Heart right ventricle (tissue), 16 donors: ENCODE data around the gene NSD2. TPM values are rescaled to one million over a fixed set of nuclear protein-coding genes. Genes with fewer than 3 reads are reported as not detected.

Experiments
- ATAC-seq, 8 donors: fragments of 200-7000 bp; cut with Tn5 transposase; one replicate each; pipeline ENCODE4 v1.9.1; 2020; ENCODE audit warnings: mild to moderate bottlenecking in 8 of 8, moderate library complexity in 8 of 8, moderate number of reproducible peaks in 1 of 8
- DNase-seq, 2 donors: peaks; one replicate each; pipeline ENCODE4 v3.0.0-alpha.2; 2020
- H3K27ac ChIP-seq, 10 donors: fragments of 200-600 bp; sonication (generic) in 2 of 10; one replicate each; pipeline versions ENCODE4 v1.5.0 to v1.8.0; 2020 to 2022; ENCODE audit warnings: mild to moderate bottlenecking in 3 of 10
- H3K27me3 ChIP-seq, 7 donors: fragments of 200-600 bp; one replicate each; pipeline ENCODE4 v1.8.0; 2021 to 2022; ENCODE audit warnings: mild to moderate bottlenecking in 2 of 7
- H3K36me3 ChIP-seq, 9 donors: fragments of 200-600 bp; sonication (generic) in 1 of 9; one replicate each; pipeline versions ENCODE4 v1.5.0 to v1.8.0; 2020 to 2022; ENCODE audit warnings: mild to moderate bottlenecking in 2 of 9
- H3K4me1 ChIP-seq, 9 donors: fragments of 200-600 bp; sonication (generic) in 1 of 9; one replicate each; pipeline versions ENCODE4 v1.5.0 to v1.8.0; 2020 to 2022; ENCODE audit warnings: mild to moderate bottlenecking in 4 of 9
- H3K4me3 ChIP-seq, 10 donors: fragments of 200-600 bp; sonication (generic) in 2 of 10; one replicate each; pipeline versions ENCODE4 v1.5.0 to v1.8.0; 2020 to 2022; ENCODE audit warnings: mild to moderate bottlenecking in 7 of 10, moderate library complexity in 2 of 10
- H3K9me3 ChIP-seq, 11 donors: fragments of 200-600 bp in 10 of 11; sonication (generic) in 2 of 11; one replicate each; pipeline versions ENCODE4 v1.5.0 to v1.8.0; 2013 to 2022; ENCODE audit warnings: mild to moderate bottlenecking in 2 of 11, control low read depth in 1 of 11, moderate library complexity in 1 of 11
- WGBS, 2 donors: extraction: QIAGEN DNeasy Blood & Tissue Kit; methylation state at CpG; one replicate each; pipeline ENCODE4 v1.1.7; 2013; ENCODE audit warnings: inconsistent platforms in 1 of 2; 5-methylcytosine and 5-hydroxymethylcytosine counted together
- intact Hi-C, 10 donors: fragments of 100-400 bp; cut with DNase I; formaldehyde crosslinking; loops; one replicate each; pipeline versions ENCODE4 v1.11.1 to v1.14.2; 2022
- polyA plus RNA-seq, 2 donors: library from polyadenylated mRNA; stranded (reverse); fragments of 200-250 nt; gene quantifications; one replicate each; pipeline ENCODE4 v1.2.3, GENCODE V29; 2013
- total RNA-seq, 10 donors: library from RNA; stranded (reverse); fragmentation: NEBNext Ultra II Directional in 3 of 10; extraction: Animal tissue kit (Norgen Biotek cat#: 25700) in 3 of 10; gene quantifications; one replicate each; pipeline versions ENCODE4 v1.2.1 to v1.2.4, GENCODE V29; 2021 to 2023
- TF ChIP-seq, protein P1 (sequence below), 9 donors: fragments of 200-600 bp; sonication (generic) in 2 of 9; IDR thresholded peaks; one replicate each; pipeline versions ENCODE4 v1.5.0 to v1.8.0; 2021 to 2022; ENCODE audit warnings: antibody characterized with exemption in 9 of 9, mild to moderate bottlenecking in 5 of 9, moderate library complexity in 1 of 9
- donor health status: Arrhythmogenic right ventricular cardiomyopathy.
- donor health status: ischemic (EF 13 %, LVEDD 7.1; RV severe dilation, severe dysfunction).
- donor health status: healthy with polysubstance abuse.
- donor health status: DM: no; HTN: yes; CAD: no.
- donor health status: DM: no; HTN: no; CAD: no.
- donor health status: ischemic (EF 25% LVEDD 6.9; RV normal size, moderate dysfunction).
- donor health status: ischemic (EF 25% LVEDD 5.7; RV mildly dilated, moderate dysfunction).
- donor health status: healthy.
- donor health status: DM: yes; HTN: yes; CAD: no.
- donor health status: Ischemic cardiomyopathy.
- donor health status: ischemic (EF 35%, LVEDD 5.7; RV mildly dilated, moderate dysfunction).
- donor health status: nonischemic (EF 11% LVEDD 7.7; RV severe dilation, severe dysfunction).
- donor health status: DM: yes; HTN: yes; CAD: no.
- donor health status: PGD.
- donor health status: ischemic (EF 29% LVEDD 5.4; RV normal size, mild dysfunction).
- donor health status: nonischemic (EF 23%, LVEDD 6.1; RV moderate dilation, normal function).

The NSD2 gene
- total and polyA plus RNA-seq, 12 donors, result 7.7 to 64.4 (median 44.5) TPM

- peaks cover 0 to 92% (median 10%) of the 10 kb centered on the region in 9 donors for H3K36me3 ChIP-seq
- TF ChIP-seq, protein P1, sequence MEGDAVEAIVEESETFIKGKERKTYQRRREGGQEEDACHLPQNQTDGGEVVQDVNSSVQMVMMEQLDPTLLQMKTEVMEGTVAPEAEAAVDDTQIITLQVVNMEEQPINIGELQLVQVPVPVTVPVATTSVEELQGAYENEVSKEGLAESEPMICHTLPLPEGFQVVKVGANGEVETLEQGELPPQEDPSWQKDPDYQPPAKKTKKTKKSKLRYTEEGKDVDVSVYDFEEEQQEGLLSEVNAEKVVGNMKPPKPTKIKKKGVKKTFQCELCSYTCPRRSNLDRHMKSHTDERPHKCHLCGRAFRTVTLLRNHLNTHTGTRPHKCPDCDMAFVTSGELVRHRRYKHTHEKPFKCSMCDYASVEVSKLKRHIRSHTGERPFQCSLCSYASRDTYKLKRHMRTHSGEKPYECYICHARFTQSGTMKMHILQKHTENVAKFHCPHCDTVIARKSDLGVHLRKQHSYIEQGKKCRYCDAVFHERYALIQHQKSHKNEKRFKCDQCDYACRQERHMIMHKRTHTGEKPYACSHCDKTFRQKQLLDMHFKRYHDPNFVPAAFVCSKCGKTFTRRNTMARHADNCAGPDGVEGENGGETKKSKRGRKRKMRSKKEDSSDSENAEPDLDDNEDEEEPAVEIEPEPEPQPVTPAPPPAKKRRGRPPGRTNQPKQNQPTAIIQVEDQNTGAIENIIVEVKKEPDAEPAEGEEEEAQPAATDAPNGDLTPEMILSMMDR (IDR thresholded peaks at IDR 0.05), result no peak
- no peak for DNase-seq
- intact Hi-C loops, result no loop called here
- no peak overlapping the region for H3K4me3 ChIP-seq
- 97 to 100% methylated on average over 1 of the region's 1 CpG for WGBS, 2 donors
- H3K9me3 ChIP-seq, result no peaks in the 10 kb centered on the region
- H3K4me1 ChIP-seq, result peaks cover 0 to 7% (median under 1%) of the 10 kb centered on the region in 9 donors
- H3K27me3 ChIP-seq, result no peaks in the 10 kb centered on the region
- no peak overlapping the region for H3K27ac ChIP-seq
- ATAC-seq, result no peak
Observed at GRCh38 chr4:1945912-1946311, 74.7 kb downstream of the NSD2 start.

DNA sequence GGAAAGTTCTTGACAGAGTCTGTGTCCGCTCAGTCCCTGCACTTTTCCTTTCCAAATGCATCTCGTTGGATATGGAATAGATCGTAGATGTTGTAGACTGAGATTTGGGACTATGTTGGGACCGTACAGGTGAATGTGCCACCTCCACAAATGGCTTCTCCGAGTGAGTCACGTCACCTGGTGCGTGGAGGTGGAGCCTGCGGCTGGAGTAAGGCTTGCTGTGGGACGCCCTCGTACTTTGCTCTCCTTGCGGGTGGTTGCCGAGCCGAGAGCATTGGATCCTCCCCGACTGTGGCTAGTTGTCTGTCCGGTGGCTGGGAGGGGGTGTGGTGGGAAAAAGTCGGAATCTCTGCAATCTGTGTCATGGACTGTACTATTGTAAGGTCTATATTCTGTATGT lies 77.0 kb downstream of the NSD2 start:
- peaks cover 0 to 89% (median 0%) of the 10 kb centered on the region in 9 donors for H3K36me3 ChIP-seq
- no peaks in the 10 kb centered on the region for H3K27me3 ChIP-seq
- DNase-seq (no peak), ATAC-seq (no peak)
- 94 to 95% methylated on average over 16 of the region's 16 CpGs for WGBS, 2 donors
- no peaks in the 10 kb centered on the region for H3K9me3 ChIP-seq
- intact Hi-C loops, result no loop called here
- H3K27ac ChIP-seq, result no peak overlapping the region
- no peak overlapping the region for H3K4me3 ChIP-seq
- H3K4me1 ChIP-seq, result peaks cover 0 to 3% (median 0%) of the 10 kb centered on the region in 9 donors
- TF ChIP-seq, protein P1 (IDR thresholded peaks at IDR 0.05), result no peak

DNA sequence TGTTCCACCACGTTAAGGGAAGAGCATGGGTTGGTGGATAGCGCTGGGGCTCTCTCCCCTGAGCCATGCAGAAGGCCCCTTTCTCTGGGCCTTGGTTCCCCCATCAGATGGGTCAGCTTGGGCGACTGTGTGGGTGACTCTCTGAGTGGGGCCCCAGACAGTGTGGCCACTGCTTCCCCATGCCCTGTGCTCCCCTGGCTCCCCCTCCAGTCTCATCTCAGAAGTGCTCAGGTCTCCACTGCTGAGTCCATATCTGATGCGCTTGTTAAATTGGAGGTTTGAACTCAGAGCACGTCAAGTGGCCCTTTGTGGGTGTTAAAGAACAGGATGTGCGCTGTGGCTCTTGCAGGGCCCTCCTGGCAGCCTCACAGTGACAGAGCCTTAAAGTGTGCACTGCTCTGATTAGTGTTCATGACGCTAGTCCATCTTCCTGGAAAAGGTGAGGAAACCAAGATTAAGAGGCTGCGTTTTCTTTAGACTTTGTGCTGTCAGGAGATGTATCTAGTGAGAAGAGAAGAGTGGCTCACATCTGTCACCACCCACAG lies 77.8 kb downstream of the NSD2 start:
- no peak overlapping the region for H3K4me3 ChIP-seq
- H3K9me3 ChIP-seq, result no peaks in the 10 kb centered on the region
- H3K4me1 ChIP-seq, result peaks cover 0 to 3% (median 0%) of the 10 kb centered on the region in 9 donors
- ATAC-seq (peak in 1 of 8 donors; percentile 17), DNase-seq (no peak)
- WGBS, 2 donors, result 83 to 90% methylated on average over 8 of the region's 8 CpGs
- H3K36me3 ChIP-seq, result peaks cover 0 to 89% (median 0%) of the 10 kb centered on the region in 9 donors
- intact Hi-C loops, result no loop called here
- TF ChIP-seq, protein P1 (IDR thresholded peaks at IDR 0.05), result no peak
- no peaks in the 10 kb centered on the region for H3K27me3 ChIP-seq
- no peak overlapping the region for H3K27ac ChIP-seq

DNA sequence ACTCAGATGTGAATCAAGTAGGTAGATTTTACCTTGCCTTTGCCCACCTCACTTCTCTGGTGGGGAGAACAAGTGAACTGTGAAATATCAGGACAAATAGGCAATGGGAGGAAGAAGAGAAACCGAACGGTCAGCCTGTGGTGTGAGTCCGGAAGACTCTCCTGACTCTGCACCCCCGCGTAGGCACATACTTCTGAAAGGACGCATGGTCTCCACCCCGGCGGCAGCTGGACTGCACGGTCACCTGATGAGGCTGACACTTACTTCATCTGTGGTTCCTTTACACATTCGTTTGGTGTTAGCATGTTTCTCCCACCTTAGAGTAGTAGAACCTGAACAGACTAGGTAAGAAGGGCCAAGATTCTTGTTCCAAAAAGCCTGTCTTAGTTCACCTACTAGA lies 79.2 kb downstream of the NSD2 start:
- Histone ChIP-seq H3K36me3 (peaks cover 0 to 89% (median 8%) of the 10 kb centered on the region in 9 donors), H3K9me3 (no peaks in the 10 kb centered on the region), H3K27me3 (no peaks in the 10 kb centered on the region), H3K27ac (no peak overlapping the region), H3K4me3 (no peak overlapping the region), H3K4me1 (peaks cover 0 to 3% (median 0%) of the 10 kb centered on the region in 9 donors)
- intact Hi-C loops, result no loop called here
- WGBS, 2 donors, result 94 to 95% methylated on average over 10 of the region's 10 CpGs
- no peak for ATAC-seq
- TF ChIP-seq, protein P1 (IDR thresholded peaks at IDR 0.05), result no peak
- DNase-seq, result no peak
